Stimulated activated memory B cell treated with anti-CD40 and anti-IgM and Interleukin-4, amounts not matched to agents 10 μg/mL and 1 μg/mL and 100 μg/mL, for 72 hours (primary cell): Measurements from ENCODE around the gene SCIN.

Experiments
- ATAC-seq: fragments of 150-1000 bp; cut with Tn5 transposase; 2 replicates; pipeline ENCODE4 v1.10.0; 2021
- H3K27ac Mint-ChIP-seq: one replicate; pipeline ENCODE4 v1.8.0; 2022; ENCODE audit warnings: mild to moderate bottlenecking, mixed read lengths
- H3K27me3 Mint-ChIP-seq: one replicate; pipeline ENCODE4 v1.8.0; 2022; ENCODE audit warnings: mixed read lengths
- H3K36me3 Mint-ChIP-seq: one replicate; pipeline ENCODE4 v1.8.0; 2022; ENCODE audit warnings: mixed read lengths
- H3K4me1 Mint-ChIP-seq: one replicate; pipeline ENCODE4 v1.8.0; 2022; ENCODE audit warnings: mixed read lengths
- H3K4me3 Mint-ChIP-seq: one replicate; pipeline ENCODE4 v1.8.0; 2022; ENCODE audit warnings: mild to moderate bottlenecking, moderate library complexity, mixed read lengths
- H3K9me3 Mint-ChIP-seq: one replicate; pipeline ENCODE4 v1.8.0; 2022; ENCODE audit warnings: mixed read lengths

SCIN gene

DNA sequence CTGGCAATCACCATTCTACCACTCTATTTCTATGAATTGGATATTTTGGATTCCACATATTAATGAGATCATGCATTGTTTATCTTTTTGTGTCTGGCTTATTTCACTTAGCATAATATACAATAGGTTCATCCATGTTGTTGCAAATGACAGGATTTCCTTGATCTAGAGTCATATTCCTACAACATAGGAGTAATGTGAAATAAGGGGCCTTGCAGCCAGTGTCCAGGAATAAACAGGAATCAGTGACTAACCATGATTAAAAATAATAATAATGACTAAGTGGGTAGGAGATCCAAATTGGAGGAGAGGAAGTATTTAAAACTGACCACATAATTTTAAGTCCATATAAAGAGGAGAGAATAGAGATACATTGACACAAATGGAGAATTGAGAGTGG, 49.9 kb downstream of the SCIN start:
- no peaks in the 10 kb centered on the region for H3K4me1 Mint-ChIP-seq
- no peaks in the 10 kb centered on the region for H3K9me3 Mint-ChIP-seq
- no peak overlapping the region for H3K4me3 Mint-ChIP-seq
- peaks cover 1% of the 10 kb centered on the region for H3K27me3 Mint-ChIP-seq
- ATAC-seq, result no peak
- H3K36me3 Mint-ChIP-seq, result no peaks in the 10 kb centered on the region
- no peak overlapping the region for H3K27ac Mint-ChIP-seq

DNA sequence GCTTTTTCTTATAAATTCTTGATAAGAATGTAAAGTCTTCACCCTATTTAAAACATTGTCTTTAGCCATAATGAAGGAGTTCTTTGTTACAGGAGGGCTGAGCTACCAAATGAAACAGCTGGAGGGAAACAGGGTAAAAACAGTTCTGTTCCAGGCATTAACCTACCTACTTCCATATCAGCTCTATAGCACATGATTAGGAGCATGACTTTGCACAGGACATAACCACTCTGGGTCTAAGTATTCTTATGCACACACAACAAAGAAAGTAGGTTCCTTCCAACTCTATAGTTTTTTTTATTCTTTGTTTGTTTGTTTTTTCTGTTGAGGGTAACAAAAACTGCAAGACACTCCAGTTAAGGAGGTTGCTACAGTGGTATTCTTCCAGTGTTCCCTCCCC, 52.7 kb downstream of the SCIN start:
- Mint-ChIP-seq H3K27me3 (peaks cover 24% of the 10 kb centered on the region), H3K9me3 (no peaks in the 10 kb centered on the region), H3K36me3 (no peaks in the 10 kb centered on the region), H3K4me1 (no peaks in the 10 kb centered on the region), H3K4me3 (no peak overlapping the region), H3K27ac (no peak overlapping the region)
- ATAC-seq, result no peak

DNA sequence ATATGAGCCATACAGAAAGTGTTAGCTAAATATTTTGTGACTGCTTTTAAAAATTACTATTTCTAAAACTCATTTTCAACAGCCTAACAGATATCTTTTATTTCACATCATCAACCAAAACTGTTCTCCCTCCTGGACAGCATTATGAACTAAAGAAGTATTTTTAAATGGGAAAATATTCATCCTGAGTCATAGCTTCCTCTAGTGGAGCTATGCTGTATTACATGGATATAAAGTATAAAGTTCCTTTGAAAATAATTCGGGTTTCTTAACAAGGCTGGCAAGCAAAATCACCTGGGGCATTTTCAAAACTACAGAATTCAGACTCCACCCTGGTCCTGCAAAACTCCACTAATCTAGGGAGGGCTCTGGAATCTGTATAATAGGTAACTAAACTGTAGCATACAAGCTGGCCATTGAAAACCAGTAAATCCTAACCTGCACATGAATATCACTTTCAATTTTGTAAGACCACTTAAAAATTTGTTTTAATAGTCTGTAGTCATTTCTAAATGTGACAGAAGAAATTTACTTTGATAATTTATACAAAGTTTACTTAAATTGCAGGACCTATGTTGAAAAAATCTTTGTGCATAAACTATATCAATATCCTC, 53.5 kb downstream of the SCIN start:
- H3K27me3 Mint-ChIP-seq, result peaks cover 24% of the 10 kb centered on the region
- no peaks in the 10 kb centered on the region for H3K9me3 Mint-ChIP-seq
- no peaks in the 10 kb centered on the region for H3K36me3 Mint-ChIP-seq
- ATAC-seq, result no peak
- H3K4me1 Mint-ChIP-seq, result no peaks in the 10 kb centered on the region
- H3K27ac Mint-ChIP-seq, result no peak overlapping the region
- no peak overlapping the region for H3K4me3 Mint-ChIP-seq

DNA sequence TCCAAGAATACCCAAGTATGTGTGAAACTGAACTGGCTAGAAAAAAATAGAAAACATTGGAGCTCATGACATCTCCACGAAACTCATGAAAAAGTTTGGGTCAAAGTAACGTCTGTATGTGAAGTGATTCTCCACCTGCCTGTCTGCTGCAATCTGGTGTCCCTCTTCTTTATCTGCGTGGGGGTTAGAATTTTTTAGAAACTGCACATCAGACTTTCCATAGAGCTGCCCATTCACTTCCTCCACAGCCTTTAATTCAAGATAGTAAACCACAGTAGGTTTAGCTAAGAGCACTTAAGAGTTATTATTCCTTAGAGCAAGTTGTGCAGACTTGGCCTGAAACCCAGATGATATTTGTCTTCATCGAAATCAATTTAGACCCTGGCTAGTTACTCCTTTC, 55.3 kb downstream of the SCIN start:
- no peak overlapping the region for H3K27ac Mint-ChIP-seq
- no peak for ATAC-seq
- no peaks in the 10 kb centered on the region for H3K9me3 Mint-ChIP-seq
- no peak overlapping the region for H3K4me3 Mint-ChIP-seq
- H3K36me3 Mint-ChIP-seq, result no peaks in the 10 kb centered on the region
- H3K27me3 Mint-ChIP-seq, result peaks cover 24% of the 10 kb centered on the region
- H3K4me1 Mint-ChIP-seq, result no peaks in the 10 kb centered on the region

DNA sequence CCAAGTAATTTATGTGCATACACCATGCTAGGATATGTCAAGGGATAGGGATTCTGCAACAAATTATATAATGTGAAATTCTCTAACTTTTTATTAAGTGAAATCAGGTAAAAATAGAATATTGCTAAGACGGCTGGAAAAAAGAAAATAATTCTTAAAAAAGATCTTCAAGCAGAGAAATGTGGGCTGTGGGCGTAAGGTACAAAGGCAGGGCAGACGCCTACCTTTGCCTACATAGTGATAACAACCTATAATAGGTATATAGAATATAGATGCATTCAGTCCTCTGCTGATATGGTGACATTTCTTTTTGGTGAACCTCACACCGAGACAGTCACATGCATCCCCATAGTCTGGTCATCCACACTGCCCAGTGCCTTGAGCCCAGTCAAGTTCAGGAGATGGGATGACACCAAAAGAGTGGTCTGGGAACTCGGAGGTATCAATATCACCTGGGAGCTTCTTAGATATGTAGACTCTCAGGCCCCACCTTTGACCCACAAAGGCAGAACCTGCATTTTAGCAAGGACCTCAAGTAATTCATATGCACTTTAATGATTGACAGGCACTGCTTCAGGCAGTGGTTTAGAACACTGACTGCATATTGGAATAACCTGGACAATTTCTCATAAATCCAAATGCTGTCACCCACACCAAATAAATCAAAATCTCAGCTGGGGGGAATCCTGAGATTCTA, 59.4 kb downstream of the SCIN start:
- H3K4me1 Mint-ChIP-seq, result no peaks in the 10 kb centered on the region
- peaks cover 36% of the 10 kb centered on the region for H3K27me3 Mint-ChIP-seq
- no peak for ATAC-seq
- no peaks in the 10 kb centered on the region for H3K36me3 Mint-ChIP-seq
- H3K4me3 Mint-ChIP-seq, result no peak overlapping the region
- no peak overlapping the region for H3K27ac Mint-ChIP-seq
- no peaks in the 10 kb centered on the region for H3K9me3 Mint-ChIP-seq

DNA sequence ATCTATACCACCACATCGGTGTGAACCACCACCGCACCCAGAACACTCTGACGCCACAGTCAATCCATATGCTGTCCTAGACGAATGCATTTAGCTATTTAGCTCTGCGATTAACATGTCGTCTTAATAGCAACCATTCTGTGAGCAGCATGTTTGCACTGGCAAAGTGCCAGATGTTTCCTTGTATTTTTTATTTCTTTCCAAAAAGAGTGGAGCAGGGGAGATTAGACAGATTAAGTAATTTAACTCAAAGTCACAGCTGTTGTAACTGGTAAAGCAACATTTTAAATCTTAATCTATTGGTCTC, 59.9 kb downstream of the SCIN start:
- Mint-ChIP-seq H3K36me3 (no peaks in the 10 kb centered on the region), H3K27ac (no peak overlapping the region), H3K4me1 (no peaks in the 10 kb centered on the region), H3K9me3 (no peaks in the 10 kb centered on the region), H3K4me3 (no peak overlapping the region), H3K27me3 (peaks cover 33% of the 10 kb centered on the region)
- no peak for ATAC-seq

DNA sequence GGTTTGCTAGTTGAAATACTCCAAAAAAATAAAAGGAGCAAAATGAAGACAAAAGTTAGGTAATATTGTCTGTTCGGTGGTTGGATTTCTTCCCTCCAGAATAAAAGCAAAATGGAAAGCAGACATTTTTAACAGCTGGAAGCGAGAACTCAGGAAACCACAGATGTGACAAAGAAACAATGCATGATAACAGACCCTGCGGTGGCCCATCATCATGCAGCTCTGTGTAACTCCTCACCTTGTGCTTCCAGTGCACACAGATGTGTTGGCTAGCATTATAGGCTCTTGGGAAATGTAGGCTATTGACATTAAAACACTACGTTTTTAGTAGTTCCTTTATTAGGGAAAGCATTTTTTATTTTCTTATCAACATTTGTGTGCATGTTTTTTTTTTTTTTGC, 63.1 kb downstream of the SCIN start:
- H3K27me3 Mint-ChIP-seq, result peaks cover 11% of the 10 kb centered on the region
- ATAC-seq, result no peak
- H3K36me3 Mint-ChIP-seq, result no peaks in the 10 kb centered on the region
- H3K4me1 Mint-ChIP-seq, result peaks cover 14% of the 10 kb centered on the region
- H3K4me3 Mint-ChIP-seq, result no peak overlapping the region
- no peaks in the 10 kb centered on the region for H3K9me3 Mint-ChIP-seq
- H3K27ac Mint-ChIP-seq, result no peak overlapping the region

DNA sequence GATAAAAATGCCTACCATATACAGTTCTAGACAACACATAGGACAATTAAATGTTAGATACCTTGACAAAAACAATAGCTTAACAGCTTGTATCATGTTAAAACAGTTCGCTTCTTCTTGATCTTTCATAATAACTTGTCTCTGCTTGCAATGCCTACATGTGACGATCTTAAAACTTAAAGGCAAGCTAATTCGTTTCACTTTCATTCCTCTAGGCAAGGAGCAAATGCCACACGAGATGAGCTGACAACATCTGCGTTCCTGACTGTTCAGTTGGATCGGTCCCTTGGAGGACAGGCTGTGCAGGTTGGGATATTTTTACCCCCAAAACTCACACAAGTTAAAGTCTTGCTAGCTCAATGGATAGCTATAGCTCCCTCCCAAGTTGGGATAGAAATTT, 65.3 kb downstream of the SCIN start:
- Mint-ChIP-seq H3K4me1 (peaks cover 14% of the 10 kb centered on the region), H3K27ac (peak overlapping the region; percentile 69), H3K27me3 (peaks cover 11% of the 10 kb centered on the region), H3K4me3 (peak overlapping the region; percentile 52), H3K9me3 (no peaks in the 10 kb centered on the region), H3K36me3 (no peaks in the 10 kb centered on the region)
- ATAC-seq, result no peak

DNA sequence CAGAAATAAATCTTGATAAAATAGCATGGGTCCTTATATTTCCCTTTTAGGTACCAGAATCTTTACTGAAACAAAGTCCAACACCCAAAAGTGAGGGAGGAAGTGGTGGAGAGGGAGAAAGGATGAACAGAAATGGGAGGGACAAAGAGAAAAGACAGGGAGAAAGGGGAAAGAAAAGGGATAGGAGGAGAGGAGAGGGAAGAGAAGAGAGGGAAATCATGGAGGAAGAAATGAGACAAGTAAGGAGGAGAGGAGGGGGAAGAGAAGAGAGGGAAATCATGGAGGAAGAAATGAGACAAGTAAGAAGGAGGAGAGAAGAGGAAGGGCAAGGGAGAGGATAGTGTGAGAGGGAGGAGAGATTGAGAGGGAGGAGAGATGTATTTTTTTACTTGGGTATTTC, 66.8 kb downstream of the SCIN start:
- H3K9me3 Mint-ChIP-seq, result no peaks in the 10 kb centered on the region
- no peak for ATAC-seq
- peaks cover 14% of the 10 kb centered on the region for H3K4me1 Mint-ChIP-seq
- H3K27ac Mint-ChIP-seq, result peak overlapping the region; percentile 74
- H3K36me3 Mint-ChIP-seq, result no peaks in the 10 kb centered on the region
- no peak overlapping the region for H3K4me3 Mint-ChIP-seq
- peaks cover 10% of the 10 kb centered on the region for H3K27me3 Mint-ChIP-seq

DNA sequence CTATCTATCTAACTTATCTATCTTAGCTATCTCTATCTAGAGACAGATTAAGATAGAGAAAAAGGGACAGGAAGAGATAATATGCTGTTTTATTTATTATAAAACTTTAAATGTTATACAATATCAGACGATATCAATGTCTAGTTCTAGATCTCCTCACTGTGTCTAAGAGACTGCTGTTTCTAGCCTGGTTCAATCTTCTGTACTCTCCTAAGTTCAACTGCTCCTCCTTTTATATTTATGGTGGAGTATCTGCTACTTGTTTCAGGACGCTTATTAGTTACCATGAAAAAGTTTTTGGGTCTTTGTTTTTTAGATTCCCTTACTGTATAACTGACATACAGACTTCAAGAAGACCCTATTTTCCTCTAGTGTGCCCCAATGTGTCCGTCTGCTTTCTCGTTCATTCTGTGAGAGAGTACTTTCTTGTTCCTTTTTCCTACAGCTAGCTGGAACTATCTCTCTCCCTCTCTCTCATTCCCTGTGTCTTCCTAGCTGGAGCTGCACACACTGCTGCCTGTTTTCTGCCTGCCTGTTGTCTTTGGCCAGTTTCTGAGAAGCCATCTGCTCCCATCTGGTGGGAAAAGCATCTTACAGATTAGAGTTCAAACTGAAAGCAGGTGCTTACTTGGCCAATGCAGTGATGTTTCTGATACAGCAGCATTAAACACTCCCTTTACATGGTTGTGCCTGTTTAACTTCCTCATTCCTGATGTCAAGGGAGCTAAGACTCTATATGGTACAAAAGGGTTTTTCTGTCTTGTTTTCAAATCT, 67.5 kb downstream of the SCIN start:
- H3K36me3 Mint-ChIP-seq, result no peaks in the 10 kb centered on the region
- H3K4me1 Mint-ChIP-seq, result peaks cover 14% of the 10 kb centered on the region
- peaks cover 3% of the 10 kb centered on the region for H3K27me3 Mint-ChIP-seq
- H3K4me3 Mint-ChIP-seq, result peak overlapping the region; percentile 66
- no peaks in the 10 kb centered on the region for H3K9me3 Mint-ChIP-seq
- peak overlapping the region; percentile 74 for H3K27ac Mint-ChIP-seq
- peak; percentile 68 for ATAC-seq

DNA sequence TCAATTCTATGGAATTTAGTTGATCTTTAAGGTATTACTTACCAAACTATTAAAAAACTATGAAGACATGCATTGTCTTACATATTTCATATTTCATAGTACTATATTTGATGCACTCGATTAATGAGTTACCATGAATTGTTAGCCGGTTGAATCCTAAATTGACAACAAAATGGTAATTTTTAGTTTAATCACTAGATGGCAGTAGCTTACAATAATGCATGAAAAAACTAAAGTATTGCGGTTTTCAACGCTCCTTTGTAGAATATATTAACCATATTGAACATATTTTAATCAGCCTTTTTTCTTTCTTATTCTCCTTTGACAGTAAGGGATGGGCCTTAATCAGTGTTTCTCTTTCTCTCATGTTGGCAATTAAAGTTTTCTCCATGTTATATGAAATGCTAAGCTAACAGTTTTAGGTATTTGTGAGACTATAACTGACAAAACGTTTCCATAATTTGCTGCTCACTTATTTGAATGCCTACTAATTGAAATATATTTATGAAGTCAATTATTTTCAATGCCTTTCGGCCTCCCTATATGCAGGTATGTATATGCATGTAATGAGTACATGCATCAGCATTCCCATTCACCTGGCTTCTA, 68.4 kb downstream of the SCIN start:
- no peak overlapping the region for H3K4me3 Mint-ChIP-seq
- no peaks in the 10 kb centered on the region for H3K36me3 Mint-ChIP-seq
- ATAC-seq, result no peak
- H3K27ac Mint-ChIP-seq, result no peak overlapping the region
- peaks cover 14% of the 10 kb centered on the region for H3K4me1 Mint-ChIP-seq
- no peaks in the 10 kb centered on the region for H3K27me3 Mint-ChIP-seq
- no peaks in the 10 kb centered on the region for H3K9me3 Mint-ChIP-seq

DNA sequence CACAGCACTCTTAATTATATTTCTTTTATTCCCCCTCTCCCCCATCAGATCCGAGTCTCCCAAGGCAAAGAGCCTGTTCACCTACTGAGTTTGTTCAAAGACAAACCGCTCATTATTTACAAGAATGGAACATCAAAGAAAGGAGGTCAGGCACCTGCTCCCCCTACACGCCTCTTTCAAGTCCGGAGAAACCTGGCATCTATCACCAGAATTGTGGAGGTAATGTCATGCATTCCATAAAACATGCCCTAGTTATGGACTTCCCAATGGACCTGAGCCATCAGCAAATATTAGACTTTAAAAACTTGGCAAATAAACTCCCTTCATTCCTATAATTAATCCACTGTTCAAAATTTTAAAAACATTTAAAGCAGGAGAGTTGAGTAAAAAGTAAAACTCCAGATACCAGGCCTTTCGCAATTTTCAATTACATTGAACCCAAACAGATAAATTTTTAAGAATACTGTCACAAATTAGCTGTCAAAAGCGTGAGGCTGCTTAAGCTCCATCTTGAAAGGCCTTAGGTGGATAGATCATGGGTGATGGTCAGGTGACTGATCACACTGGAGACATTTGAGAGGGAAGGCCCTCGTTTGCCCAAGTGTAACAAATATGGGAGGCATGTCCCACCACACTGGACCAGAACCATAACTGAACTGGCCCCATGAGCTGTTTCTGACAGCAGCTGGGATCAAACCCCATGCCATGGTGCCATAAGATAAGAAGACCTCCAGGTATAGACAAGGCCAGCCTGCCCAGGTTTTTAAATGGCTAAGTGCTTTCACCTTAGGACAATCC, 70.0 kb downstream of the SCIN start:
- no peaks in the 10 kb centered on the region for H3K27me3 Mint-ChIP-seq
- H3K4me3 Mint-ChIP-seq, result no peak overlapping the region
- H3K4me1 Mint-ChIP-seq, result peaks cover 14% of the 10 kb centered on the region
- no peak overlapping the region for H3K27ac Mint-ChIP-seq
- H3K36me3 Mint-ChIP-seq, result no peaks in the 10 kb centered on the region
- ATAC-seq, result no peak
- H3K9me3 Mint-ChIP-seq, result no peaks in the 10 kb centered on the region

DNA sequence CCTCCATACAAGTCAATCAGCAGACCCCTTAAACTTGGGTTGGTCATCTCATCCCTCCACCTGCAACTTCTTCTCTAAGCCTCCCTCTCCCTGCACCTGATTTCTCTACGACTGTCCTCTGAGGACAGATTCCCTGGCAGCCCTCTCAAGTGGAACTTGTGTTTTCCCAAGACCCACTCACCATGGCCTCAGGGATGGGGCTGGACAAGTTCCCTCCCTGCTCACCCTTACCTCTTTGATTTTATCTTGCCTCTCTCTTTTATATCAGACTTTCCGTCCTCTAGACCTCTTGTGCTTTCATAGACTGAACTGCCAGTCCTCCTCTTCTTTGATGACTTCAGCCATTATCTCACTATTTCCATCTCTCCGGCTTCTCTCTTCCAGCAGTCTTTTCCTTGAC, 70.7 kb downstream of the SCIN start:
- H3K4me3 Mint-ChIP-seq, result no peak overlapping the region
- H3K9me3 Mint-ChIP-seq, result no peaks in the 10 kb centered on the region
- no peak for ATAC-seq
- peaks cover 8% of the 10 kb centered on the region for H3K4me1 Mint-ChIP-seq
- H3K36me3 Mint-ChIP-seq, result no peaks in the 10 kb centered on the region
- H3K27me3 Mint-ChIP-seq, result no peaks in the 10 kb centered on the region
- H3K27ac Mint-ChIP-seq, result no peak overlapping the region

DNA sequence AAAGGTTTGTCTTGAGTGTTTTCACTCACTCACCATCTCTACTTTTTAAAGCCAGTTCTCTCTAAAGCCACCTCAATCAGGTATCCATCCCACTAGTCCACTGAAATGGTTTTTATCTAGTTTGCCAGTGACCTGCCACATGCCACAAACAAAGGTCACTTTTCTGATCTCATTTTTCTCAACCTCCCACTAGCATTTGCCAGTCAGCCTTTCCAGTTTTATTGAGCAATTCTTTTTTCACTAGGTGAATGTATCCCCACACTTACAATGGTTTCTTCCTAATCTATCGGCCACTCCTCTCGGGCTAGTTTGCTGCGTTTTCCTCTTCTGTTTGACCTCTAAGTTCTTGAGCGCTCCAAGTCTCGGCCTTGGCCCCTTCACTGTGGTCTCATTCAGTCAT, 72.0 kb downstream of the SCIN start:
- no peak overlapping the region for H3K4me3 Mint-ChIP-seq
- no peak overlapping the region for H3K27ac Mint-ChIP-seq
- no peak for ATAC-seq
- H3K36me3 Mint-ChIP-seq, result no peaks in the 10 kb centered on the region
- H3K27me3 Mint-ChIP-seq, result no peaks in the 10 kb centered on the region
- H3K9me3 Mint-ChIP-seq, result no peaks in the 10 kb centered on the region
- H3K4me1 Mint-ChIP-seq, result peaks cover 6% of the 10 kb centered on the region

DNA sequence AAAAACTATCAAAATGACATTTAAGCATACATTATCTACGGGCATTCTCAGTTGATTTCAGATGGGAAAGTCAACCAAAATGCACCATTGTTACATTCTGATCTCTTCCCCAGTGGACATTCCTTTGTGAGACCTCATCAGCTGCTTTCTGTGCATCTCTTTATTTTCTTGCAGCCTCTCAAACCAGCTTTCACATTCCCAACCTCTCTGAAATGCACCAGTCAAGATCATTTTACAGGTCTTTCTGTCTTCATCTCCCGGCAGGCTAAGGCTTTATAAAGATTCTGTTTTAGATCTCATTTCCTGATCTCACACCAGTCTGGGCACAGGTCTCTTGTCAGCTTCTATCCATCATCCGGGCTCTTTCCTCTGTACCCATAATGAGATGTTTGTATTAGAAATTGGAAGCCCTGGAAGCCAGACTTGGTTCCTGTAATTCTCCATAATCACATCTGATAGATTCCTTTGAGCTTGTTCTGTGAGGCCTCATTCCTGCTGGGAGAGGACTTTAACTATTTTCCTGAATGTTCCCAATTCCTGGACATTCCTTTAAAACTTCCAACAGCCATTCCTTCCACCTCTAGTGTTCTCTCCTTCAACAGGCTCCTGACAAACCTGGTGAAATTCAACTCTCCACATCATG, 72.6 kb downstream of the SCIN start:
- peaks cover 4% of the 10 kb centered on the region for H3K4me1 Mint-ChIP-seq
- no peaks in the 10 kb centered on the region for H3K36me3 Mint-ChIP-seq
- no peak overlapping the region for H3K4me3 Mint-ChIP-seq
- H3K9me3 Mint-ChIP-seq, result no peaks in the 10 kb centered on the region
- ATAC-seq, result no peak
- no peaks in the 10 kb centered on the region for H3K27me3 Mint-ChIP-seq
- H3K27ac Mint-ChIP-seq, result no peak overlapping the region
